NCI-H748 (cell line): Measurements from ENCODE around the gene PAPPA.

ENCODE experiments used
- DNase-seq: peaks from one replicate; lab custom pipeline; 2025; ENCODE audit not compliant: unreplicated experiment; lab: John Stamatoyannopoulos, UW

Gene PAPPA, protein sequence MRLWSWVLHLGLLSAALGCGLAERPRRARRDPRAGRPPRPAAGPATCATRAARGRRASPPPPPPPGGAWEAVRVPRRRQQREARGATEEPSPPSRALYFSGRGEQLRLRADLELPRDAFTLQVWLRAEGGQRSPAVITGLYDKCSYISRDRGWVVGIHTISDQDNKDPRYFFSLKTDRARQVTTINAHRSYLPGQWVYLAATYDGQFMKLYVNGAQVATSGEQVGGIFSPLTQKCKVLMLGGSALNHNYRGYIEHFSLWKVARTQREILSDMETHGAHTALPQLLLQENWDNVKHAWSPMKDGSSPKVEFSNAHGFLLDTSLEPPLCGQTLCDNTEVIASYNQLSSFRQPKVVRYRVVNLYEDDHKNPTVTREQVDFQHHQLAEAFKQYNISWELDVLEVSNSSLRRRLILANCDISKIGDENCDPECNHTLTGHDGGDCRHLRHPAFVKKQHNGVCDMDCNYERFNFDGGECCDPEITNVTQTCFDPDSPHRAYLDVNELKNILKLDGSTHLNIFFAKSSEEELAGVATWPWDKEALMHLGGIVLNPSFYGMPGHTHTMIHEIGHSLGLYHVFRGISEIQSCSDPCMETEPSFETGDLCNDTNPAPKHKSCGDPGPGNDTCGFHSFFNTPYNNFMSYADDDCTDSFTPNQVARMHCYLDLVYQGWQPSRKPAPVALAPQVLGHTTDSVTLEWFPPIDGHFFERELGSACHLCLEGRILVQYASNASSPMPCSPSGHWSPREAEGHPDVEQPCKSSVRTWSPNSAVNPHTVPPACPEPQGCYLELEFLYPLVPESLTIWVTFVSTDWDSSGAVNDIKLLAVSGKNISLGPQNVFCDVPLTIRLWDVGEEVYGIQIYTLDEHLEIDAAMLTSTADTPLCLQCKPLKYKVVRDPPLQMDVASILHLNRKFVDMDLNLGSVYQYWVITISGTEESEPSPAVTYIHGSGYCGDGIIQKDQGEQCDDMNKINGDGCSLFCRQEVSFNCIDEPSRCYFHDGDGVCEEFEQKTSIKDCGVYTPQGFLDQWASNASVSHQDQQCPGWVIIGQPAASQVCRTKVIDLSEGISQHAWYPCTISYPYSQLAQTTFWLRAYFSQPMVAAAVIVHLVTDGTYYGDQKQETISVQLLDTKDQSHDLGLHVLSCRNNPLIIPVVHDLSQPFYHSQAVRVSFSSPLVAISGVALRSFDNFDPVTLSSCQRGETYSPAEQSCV (N-terminal part only)

DNA sequence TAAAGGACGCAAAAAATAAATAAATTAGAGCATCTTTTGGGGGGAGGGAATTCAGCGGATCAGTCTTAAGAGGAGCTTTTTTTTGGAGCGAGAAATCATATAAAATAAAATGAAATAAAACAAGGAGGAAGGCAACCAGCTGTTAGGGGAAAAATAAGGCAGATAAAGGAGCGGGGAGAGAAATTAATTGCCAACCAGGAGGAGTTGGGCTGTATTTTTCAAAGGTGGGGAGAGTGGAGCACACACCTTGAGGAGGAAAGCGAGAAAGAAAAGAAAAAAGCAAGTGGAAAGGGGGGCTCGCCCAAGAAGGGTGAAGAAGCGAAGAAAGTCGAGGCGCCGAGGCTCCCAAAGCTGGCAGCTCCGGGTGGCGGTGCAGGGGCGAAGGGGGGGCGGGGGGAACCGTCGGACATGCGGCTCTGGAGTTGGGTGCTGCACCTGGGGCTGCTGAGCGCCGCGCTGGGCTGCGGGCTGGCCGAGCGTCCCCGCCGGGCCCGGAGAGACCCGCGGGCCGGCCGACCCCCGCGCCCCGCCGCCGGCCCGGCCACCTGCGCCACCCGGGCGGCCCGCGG is at the start of gene PAPPA:
TSS of gene PAPPA (plus strand) at position 27 of the 569 bp plus-strand sequence. CDS start at position 409, 382 bp downstream.
- DNase-seq, result peak; percentile 51

DNA sequence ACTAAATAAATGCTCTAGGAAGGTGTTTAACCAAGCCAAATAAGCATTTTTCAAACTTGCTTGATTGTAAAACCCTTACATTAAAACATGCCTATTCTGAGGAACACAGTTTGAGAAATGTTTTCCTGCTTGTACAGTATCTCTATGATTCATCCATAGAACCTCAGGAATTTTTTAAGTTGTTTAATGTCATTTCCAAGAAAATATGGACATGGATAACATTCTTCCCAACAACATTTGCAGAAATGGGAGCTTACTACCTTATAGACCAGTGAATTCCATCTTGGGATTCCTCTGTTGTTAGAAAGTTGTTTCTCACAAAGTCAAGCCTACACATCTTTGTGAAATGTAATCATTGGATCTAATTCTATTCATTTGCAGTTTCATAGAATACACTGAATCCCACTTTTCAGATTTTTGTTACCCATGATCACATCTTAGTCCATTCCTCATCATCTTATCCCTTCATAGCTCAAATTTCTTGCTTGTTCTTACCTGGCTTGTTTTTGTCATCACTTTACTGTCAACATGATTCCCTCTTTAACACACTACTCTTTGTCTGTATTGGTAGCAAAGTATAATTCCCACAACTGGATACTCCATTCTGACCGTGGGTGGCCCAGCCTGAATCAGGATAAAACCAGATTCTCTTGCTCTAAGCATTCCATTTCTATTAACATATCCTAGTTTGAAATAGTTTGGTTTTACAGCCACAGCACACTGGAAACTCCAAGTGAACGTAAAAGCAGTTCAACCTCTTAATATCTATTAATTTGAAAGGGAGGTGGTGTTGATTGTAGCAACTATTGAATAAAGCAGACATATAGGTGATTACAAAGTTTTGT is 49.4 kb upstream of the PAPPA start:
- no peak for DNase-seq

DNA sequence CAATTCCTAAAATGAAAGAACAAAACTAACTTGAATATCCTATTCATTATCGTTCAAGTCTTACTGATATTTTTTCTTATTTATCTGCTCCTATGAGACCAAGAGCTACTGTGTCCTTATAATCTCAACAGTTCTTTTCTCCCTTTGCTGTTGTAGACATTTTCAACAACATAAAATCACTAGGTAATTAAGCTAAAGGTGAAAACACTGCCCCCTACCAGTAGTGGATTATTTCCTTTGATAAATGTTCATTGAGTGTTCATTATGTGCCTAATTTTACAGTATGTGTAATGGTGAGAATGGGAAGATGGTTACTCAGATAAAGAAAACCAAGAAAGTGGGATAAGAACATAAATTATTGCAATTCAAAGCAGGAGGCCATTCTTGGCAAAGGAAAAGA is 41.4 kb upstream of the PAPPA start:
- DNase-seq, result peak; percentile 26

DNA sequence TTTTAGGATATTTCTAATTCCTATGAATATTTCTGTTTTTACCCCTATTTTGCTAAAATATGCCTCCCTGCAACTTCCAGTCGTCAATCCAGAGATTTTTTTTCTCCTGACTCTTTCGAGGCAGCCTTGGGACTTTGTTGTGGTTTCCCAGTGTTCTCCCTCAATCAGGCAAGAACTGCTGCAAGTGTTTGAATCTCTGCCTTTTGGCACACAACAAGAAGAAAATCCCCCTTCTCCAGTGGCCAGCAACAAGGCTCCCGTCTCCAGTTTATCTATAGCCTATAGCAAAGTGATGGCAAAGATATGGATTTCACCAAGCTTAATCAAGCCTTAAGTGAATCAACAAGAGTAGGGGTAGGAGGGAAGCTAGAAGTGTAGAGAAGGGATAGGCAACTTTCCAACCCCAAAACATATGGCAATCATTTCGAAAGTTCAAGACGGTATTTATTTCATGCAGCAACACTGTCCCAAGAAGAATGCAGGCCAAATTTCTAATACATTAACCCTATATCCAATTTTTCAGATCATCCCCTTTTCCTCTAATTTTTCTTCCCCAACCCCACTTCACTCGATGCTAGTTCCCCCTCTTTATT is 37.7 kb upstream of the PAPPA start:
- no peak for DNase-seq

DNA sequence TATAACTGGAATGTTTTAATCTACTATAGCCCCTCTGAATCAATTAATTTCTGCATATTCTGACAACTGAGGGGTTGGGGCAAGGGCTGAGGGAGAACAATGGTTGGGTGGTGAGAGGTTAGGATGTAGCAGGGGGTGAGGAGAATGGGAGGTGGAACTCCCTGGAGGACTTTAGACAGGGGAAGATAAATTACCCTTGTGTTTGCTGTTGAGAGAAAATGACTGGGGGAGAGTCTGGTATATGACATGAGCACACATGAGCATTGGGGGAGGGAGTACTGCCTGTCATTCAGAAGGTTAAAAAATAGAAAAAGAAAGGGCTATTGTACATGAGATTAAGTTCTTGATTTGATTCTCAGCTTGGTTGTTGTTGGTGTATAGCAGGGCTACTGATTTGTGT is 37.2 kb upstream of the PAPPA start:
- peak; percentile 17 for DNase-seq

DNA sequence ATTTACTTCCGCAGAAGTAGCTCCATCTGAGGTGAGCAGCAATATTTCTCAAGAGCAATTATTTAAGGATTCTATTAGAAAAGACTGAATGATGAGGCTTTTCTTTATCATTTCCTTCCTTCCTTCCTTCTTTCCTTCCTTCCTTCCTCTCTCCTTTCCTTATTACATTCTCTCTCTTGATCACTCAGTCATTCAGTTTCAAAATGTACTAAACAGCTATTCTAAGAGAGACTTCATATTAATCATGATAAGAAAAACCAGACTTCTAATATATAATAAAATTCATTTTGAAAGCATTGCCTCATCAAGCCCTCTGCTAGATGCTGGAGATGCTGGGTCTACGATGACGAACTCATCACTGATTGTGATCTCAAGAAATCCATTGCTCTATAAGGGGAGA is 30.4 kb upstream of the PAPPA start:
- no peak for DNase-seq

DNA sequence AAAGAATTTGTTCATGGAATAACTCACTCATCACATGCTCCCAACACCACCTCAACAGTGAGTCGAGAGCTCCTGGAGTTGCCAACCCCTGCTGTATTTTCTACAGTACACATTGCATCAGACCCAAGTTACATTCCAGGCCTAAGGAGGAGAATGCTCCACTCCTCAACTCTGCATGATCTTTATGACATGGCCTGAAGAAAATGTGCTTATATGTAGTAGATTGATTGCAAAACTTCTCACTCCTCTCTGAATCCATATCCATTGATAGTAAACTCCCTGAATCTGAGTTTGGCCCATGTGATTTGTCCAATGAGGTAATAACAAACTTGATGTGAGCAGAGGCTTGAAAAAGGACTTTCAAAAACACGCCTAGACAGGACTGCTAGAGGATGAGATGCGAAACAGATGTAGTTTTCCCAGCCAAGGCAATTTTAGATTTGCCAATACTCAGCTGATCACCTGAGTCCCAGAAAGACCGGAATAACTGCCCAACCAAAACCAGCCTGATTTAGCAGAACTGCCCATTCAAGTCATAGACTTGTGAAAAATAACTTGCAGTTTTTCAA is 29.0 kb upstream of the PAPPA start:
- no peak for DNase-seq

DNA sequence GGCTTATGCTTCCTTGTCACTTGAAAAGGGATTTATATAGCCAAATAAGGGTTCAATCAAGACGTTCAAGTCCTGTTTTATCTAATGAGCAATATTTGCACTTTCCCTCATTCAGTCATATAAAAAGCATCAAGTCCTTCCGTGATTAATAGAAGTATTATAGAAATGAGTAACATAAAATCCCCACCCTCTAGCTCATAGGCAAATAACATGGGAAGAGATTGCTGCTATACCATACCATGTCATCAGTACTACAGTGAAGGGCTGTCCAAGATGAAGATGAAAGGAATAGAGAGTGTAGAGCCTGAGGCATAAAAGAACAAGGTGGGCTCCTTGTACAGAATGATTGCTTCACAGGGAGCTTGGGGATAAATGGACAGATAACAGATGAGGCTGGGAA is 20.4 kb upstream of the PAPPA start:
- DNase-seq, result no peak

DNA sequence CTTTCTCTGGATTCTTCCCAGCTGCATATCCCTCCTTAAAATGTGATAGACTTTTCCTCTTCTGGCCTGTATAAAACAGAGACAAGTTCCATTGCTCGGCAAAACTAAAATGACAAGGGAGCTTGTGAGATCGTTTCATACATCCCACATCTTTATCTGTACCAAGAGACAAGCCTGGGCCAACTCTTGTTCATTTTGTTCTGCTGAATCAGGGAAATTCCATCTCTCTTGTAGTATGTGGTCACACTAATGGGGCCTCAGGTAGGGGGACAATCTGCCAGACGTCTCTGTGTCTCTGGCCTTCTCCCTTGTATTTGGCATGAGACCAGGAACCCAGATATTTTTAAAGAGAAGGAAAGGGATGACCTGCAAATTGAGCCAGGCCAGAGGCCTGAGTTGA is 18.6 kb upstream of the PAPPA start:
- DNase-seq, result no peak

DNA sequence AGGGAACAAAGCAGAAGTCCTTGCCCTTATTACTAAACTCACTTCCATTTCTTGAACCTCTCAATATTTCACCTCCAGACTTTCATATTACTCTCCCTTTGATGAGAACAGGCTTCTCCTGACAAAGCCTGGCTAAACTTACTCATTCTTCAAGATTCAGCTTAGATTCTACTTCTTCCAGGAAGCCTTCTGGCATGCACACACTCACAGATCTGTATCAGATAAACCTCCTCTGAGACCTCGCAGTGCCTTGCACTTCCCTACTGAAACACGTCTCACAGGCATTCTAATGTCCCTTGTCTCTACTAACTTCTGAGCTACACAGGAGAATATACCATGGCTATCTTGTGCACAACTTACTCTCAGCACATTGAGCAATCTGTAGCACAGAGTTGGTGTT is 16.6 kb upstream of the PAPPA start:
- no peak for DNase-seq

DNA sequence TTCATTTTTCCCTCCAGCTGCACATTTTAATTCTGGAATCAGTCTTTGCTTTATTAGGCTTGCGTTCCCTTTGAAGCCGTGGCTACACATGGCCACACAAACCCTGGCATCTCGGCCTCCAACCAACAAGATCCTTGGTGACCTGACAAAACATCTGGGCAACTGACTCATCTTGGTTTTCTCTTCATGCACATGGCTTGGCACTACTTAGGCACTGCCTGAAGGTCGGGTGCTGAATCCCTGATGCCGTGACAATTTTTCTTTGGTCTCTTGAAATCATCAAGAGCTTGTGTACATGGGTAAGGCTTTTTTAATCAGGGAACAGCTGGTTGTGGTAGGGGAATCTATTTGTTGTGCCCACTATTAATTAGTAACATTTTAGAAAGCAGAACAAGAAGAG is 16.0 kb upstream of the PAPPA start:
- DNase-seq, result no peak

DNA sequence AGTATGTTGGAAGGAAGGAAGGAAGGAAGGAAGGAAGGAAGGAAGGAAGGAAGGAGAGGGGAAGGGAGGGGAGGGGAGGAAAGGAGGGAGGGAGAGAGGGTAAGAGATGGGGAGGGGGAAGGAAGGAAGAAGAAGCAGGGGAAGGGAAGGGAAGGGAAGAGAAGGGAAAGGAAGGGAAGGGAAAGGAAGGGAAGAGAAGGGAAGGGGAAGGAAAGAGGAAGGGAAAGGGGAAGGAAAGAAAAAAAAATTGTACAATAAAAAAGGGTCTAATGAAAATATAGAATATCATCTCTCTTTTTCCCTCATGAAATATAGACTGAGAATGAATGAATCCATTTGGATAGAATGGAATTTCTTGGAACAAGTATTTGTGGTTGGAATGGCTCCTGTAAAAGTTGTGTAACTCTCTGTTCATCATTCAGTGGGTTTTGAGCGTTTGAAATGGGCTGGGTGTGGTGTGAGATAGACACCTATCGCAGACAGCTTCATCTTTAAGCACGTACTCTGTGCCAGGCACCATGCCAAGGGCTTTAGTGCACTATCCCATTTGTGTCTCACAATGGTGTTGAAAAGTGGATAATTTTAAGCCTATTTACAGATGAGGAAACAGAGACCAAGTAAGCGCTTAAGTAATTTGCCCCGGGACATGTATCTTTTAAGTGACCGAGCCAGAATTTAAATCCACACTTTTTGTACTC is 11.6 kb upstream of the PAPPA start:
- peak; percentile 16 for DNase-seq

DNA sequence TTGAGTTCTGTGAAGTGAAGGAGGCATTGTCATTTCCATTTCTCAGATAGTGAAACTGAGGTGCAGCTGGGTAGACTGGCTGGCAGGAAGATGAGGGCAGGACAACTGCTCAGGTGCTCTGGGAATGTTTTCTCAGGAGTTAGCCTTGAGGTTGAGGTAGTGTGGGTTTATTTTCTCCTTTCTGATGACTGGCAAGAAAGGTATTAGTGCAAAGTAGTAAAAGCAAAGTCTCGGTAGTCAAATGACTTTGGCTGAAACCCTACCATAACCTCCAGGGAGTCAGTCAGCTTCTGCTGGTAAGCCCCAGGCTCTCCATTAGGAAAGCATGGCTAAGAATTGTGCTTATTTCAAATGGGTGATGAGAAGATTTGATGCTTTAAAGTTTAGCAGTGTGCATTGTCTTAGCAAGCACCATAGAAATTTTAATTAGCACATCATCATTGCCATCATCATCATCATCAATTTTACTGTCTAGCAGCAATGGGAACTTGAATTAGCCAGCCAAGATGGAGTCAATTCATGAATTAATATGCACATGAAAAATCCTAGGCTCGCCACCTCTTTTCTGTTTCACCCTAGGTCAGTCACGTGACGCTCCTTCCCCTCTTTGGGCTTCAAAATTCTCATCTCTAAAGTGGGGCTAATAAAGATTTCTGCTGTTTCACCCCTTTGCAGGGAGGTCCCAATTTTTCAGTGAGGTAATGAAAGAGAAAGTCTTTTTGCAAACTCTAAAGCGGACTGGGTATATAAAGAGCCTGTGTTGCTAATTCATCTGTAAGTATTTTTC is 10.7 kb upstream of the PAPPA start:
- no peak for DNase-seq

DNA sequence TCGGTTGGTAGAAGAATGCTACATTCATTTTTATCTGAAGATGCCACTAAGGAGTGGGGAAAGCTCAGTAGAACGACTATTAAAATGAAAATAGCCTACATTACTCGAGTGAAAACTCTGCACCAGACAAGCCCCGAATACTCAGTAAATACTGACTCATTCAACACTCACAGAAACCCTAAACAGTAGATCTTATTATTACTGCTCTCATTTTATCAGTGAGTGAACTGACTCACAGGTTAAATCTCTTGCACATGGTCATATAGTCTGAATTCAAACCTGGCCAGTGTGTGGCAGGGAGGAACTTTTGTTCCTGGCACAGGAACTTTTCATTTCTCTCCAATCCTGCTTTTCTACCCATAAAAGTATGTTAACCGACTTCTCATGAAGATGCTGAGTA is 9.6 kb upstream of the PAPPA start:
- DNase-seq, result no peak

DNA sequence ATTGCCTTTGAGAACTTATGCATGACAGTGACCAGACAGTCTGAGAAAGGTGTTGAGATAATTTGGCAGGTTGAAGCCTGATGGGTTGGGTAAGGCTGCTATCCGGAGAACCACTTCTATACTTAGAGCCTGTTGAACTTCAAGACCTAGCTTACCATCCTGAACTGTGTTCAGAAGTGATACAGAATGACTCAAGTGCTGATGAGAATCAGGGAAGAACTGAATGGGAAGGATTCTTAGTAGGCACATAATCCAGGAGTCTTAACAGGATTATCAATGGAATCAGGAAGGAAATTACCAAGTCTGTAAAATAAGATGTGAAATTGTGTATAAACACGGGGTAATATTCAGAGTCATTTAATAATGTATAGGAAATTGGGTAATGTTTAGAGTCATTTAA is 9.0 kb upstream of the PAPPA start:
- no peak for DNase-seq

DNA sequence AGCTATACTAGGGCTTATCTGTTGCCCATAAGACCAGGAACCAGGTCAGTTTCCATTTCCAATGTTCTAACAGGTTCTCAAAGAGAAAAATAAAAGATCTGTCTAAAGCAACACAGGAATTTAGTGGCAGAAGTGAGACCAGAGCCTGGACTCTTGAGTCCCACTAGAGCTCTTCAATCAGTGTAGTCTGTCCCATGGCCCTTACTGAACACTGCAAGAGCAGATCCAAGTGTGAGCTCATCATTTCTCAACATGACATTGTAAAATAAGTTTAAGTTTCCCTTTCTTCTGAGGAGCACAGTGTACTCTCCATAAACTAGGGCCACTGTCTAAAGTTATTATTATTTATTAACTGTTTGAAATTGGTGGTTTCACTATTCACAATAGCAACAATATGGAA is 8.6 kb upstream of the PAPPA start:
- no peak for DNase-seq

DNA sequence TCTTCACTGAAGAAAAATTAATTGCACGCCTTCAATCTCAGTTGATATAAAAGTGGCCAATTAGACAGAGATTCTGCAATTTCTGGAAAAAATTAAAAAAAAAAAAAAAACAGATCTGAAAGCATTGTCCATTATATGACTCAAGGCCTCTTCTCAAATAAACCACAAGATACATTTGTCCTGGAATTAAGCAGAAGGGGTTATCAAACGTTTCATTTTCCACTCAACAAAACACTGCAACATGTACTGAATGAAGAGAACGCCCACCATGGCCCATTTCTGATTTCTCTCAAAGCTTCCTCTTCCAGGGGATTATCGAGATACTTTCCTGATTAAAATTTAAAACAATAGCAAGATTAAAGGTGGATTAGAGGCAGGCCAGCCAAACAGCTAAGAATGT is 5.8 kb upstream of the PAPPA start:
- DNase-seq, result no peak

DNA sequence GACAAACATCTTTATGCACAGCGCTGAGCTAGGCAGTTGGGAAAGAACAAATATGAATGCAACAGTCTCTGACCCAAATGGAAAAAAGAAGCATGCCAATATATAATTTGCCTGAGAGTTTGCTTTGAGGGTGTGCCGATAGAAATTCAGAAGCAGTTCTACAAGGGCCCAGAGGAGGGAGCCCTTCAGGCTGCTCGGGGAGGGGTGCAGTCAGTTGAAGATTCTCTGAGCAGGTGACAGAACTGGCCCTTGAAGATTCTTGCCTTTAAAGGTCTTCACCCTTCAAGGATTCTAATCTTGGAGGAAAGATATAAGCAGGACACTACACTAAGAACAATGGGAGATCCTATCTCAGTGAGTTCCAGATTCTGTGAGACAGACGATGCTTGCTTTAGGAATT is 3.7 kb upstream of the PAPPA start:
- DNase-seq, result peak; percentile 57
